Measurements from ENCODE around the gene LY6G6F. TPM values are rescaled to one million over a fixed set of nuclear protein-coding genes. Genes with fewer than 3 reads are reported as not detected.

Gene LY6G6F
- total RNA-seq, 2 donors from 2014 or later = not detected

DNA sequence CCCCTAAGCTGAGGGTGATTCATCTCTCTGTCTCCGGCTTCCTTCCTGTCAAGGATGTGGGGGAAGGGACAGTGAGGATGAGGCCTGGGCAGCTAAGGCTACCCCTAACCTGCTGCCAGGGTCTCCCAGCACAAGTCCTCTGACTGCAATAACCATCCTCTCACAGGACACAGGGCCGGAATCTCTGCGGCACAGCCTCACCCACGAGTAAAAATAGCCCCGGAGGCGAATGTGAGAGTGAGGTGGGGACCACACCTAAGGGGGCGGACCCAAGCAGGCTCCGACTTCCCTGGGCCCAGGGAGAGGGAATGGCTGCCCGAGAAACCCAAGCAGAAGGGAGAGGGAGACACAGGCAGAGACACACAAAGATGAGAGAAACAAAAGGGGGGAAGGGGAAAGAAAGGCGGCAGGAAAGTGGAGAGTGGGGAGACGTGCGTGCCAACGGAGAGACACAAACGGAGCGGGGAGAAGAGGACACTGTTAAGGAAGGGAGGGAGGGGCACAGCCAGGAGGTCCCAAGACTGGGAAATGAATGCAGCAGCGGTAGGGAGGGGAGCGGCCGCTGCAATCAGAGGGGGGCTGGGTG, 28.2 kb downstream of the LY6G6F start:
- ATAC-seq (ENCODE audit: insufficient number of reproducible peaks, low FRiP score, low read depth) (no peak), DNase-seq (ENCODE audit: low spot score) (no peak)
- no peak for TF ChIP-seq CTCF (IDR thresholded peaks at IDR 0.05)
- Histone ChIP-seq H3K36me3 (peaks cover 30% of the 10 kb centered on the region), H3K4me3 (peak overlapping the region; percentile 92), H3K9me3 (no peaks in the 10 kb centered on the region), H3K27me3 (replicated peaks; ENCODE audit: insufficient read depth) (no peaks in the 10 kb centered on the region), H3K4me1 (ENCODE audit: control insufficient read depth in 1 of 2, low read depth in 2 of 2) (peaks cover 24 to 46% of the 10 kb centered on the region in 2 donors), H3K27ac (peak overlapping the region; percentile 89 to 96)

DNA sequence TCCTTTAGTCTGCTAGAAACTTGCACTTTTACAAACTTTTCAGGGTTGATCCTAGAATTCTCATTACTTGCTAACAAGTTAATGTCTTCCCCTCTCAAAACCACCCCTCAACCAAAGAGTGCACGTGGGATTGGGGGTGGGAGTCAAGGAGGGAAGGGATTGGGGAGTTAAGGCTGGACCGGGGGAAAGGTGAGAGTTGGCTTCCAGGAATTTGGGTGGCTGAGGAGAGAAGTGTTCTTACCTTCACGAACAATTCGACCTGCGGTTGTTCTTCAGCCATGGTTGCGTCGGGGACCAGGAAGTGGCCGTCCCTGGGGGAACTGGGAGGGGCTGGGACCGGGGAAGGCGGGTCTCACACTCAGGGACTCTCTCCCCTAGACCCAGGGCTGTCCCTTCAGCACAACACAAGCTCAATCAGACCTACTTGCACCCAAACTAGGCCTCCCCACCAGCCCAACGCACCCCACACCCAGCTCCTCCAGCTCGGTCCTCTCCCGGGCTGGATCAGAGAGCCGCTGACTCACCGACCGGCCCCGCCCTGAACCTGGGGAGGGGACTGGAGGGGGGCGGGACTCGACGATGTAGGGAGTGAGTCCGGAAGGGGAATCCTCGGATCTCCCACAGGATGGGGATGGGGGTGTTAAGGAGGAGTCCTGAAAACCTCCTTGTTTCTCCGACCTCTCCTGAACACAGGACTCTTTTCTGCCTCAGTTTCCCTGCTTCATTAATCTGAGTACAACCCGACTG, 29.5 kb downstream of the LY6G6F start, which contains the start of gene CLIC1:
Gene CLIC1, minus strand, starts transcription at position 510 of the 747 bp plus-strand sequence. Its CDS starts 230 bp downstream, at position 280.
- Histone ChIP-seq H3K27ac (peak within 1 kb of the TSS; percentile 89 to 96), H3K4me1 (ENCODE audit: control insufficient read depth in 1 of 2, low read depth in 2 of 2) (peaks cover 21 to 46% of the 10 kb centered on the region in 2 donors), H3K9me3 (no peaks in the 10 kb centered on the region), H3K27me3 (replicated peaks; ENCODE audit: insufficient read depth) (no peaks in the 10 kb centered on the region), H3K4me3 (peak within 1 kb of the TSS; percentile 92), H3K36me3 (peaks cover 25% of the 10 kb centered on the region)
- ATAC-seq (ENCODE audit: insufficient number of reproducible peaks, low FRiP score, low read depth) (peak; percentile 75), DNase-seq (ENCODE audit: low spot score) (peak; percentile 75)
- TF ChIP-seq CTCF (IDR thresholded peaks at IDR 0.05) = no peak

DNA sequence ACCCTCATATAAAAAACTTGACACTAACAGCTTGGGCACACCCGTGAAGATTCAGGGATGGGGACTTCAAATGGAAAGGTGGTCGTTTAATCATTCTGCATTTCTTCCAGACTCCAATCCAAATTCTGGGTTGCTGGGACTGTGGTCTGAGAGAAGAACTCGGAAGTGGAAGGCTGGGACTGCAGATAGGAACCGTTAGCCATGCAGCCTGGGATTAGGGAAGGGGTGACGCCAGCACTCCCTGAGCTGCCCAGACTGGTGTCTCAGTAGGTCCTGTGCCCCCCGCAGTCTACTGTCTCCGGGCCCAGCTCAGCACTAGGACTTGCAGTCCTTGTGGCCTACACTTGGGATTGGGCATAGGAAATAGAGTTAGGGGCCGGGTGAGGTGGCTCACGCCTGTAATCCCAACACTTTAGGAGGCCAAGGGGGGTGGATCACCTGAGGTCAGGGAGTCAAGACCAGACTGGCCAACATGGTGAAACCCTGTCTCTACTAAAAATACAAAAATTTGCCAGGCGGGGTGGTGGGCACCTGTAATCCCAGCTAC, 30.2 kb downstream of the LY6G6F start:
- H3K4me3 ChIP-seq = peak overlapping the region; percentile 92
- no peak for TF ChIP-seq CTCF (IDR thresholded peaks at IDR 0.05)
- no peaks in the 10 kb centered on the region for H3K27me3 ChIP-seq (replicated peaks; ENCODE audit: insufficient read depth)
- DNase-seq (ENCODE audit: low spot score) (no peak), ATAC-seq (ENCODE audit: insufficient number of reproducible peaks, low FRiP score, low read depth) (no peak)
- H3K9me3 ChIP-seq = no peaks in the 10 kb centered on the region
- H3K36me3 ChIP-seq = peaks cover 19% of the 10 kb centered on the region
- H3K27ac ChIP-seq = peak overlapping the region; percentile 89 to 96
- H3K4me1 ChIP-seq (ENCODE audit: control insufficient read depth in 1 of 2, low read depth in 2 of 2) = peaks cover 21 to 46% of the 10 kb centered on the region in 2 donors

DNA sequence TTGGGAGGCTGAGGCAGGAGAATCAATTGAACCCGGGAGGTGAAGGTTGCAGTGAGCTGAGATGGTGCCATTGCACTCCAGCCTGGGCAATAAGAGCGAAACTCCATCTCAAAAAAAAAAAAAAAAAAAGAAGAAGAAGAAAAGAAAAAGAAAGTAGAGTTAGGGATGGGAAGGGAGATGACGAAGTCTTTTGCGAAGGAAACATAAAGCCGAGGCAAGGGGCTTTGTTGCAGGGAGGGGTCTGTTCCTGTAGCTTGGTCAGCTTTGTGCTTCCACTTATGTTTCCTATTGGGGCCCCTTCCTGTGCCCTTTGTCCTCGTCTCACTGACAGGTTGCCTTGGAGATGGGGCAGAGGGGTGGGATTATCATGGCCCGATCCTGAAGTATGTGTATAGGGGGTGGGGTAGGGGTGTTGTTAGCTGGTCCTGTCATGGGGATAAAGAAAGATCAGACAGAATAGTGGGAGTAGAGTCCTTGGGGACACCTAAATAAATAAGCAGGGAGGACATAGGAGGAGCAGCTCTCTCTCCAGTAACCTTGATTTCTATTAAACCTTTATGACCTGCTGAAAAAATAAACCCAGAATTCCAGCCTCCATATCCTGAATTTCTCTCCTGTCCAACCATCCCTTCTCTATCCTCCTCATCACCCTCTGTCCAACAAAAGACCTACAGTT, 30.8 kb downstream of the LY6G6F start:
- no peaks in the 10 kb centered on the region for H3K27me3 ChIP-seq (replicated peaks; ENCODE audit: insufficient read depth)
- peak overlapping the region in 1 of 2 donors; percentile 96 for H3K27ac ChIP-seq
- peaks cover 13% of the 10 kb centered on the region for H3K36me3 ChIP-seq
- peaks cover 21 to 46% of the 10 kb centered on the region in 2 donors for H3K4me1 ChIP-seq (ENCODE audit: control insufficient read depth in 1 of 2, low read depth in 2 of 2)
- no peak for TF ChIP-seq CTCF (IDR thresholded peaks at IDR 0.05)
- H3K4me3 ChIP-seq = peak overlapping the region; percentile 92
- no peak for DNase-seq (ENCODE audit: low spot score)
- ATAC-seq (ENCODE audit: insufficient number of reproducible peaks, low FRiP score, low read depth) = no peak
- H3K9me3 ChIP-seq = no peaks in the 10 kb centered on the region
